ENCODE results near the gene BAHCC1. TPM values are rescaled to one million over a fixed set of nuclear protein-coding genes. Genes with fewer than 3 reads are reported as not detected.
A peak's percentile ranks its signal among the peaks of the same experiment; 100 is the strongest.

BAHCC1 gene
- polyA plus RNA-seq, 1 donor from 2014 or later = 14.2 TPM

DNA sequence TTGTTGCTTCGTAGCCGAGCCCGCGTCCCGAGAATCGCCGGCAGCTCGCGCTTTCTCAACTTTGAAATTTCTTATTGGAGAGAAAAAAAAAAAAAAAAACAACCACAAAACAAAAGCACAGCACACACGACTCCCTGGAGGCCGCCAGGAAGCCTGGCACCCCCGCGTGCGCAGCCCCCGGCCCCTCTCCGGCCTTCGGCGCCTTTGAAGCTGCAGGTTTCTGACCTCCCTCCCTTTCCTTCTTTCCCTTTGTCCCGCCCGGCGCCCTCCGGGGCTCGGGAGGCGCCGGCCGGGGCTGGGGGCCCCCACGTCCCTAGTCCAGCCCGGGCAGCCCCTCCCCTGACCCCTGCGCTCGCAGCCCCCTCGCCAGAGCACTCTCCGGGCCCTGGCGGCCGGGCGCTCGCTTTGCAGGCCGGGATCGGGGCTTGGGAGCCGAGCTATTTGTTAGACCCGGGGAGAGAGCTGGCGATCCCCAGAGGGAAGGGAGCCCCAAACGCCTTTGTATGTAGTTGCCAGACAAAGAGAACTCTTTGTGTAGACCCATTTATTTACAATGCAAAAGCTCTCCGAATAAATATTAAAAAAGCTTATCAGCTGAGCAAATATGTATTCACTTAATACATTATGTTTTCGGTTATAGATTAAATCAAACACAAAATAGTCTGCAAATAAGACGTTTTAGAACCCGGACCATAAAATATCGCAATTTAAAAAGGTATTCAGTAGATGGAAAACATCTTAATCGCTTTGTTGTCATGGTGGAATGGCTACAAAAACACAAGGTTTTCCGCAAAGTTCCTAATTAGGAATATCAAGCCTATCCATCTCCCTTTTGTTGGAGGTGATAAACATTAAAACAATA, 2.3 kb downstream of the BAHCC1 start:
- H3K36me3 ChIP-seq (ENCODE audit: insufficient read depth, low read length) = no peaks in the 10 kb centered on the region
- no peaks in the 10 kb centered on the region for H3K9me3 ChIP-seq (ENCODE audit: low read length)
- H3K27me3 ChIP-seq (ENCODE audit: insufficient read depth, low read depth, low read length) = no peaks in the 10 kb centered on the region
- peak; percentile 4 for TF ChIP-seq POLR2AphosphoS5 (IDR thresholded peaks at IDR 0.05)
- TF ChIP-seq EP300 (conservative IDR thresholded peaks at IDR 0.05; ENCODE audit: poor library complexity, severe bottlenecking) = no peak
- no peaks in the 10 kb centered on the region for H3K9me2 ChIP-seq (ENCODE audit: insufficient read depth, low read length)
- H3K79me2 ChIP-seq (replicated peaks; ENCODE audit: insufficient read depth, low read length) = peaks cover 80% of the 10 kb centered on the region
- peak overlapping the region; percentile 98 for H3K9ac ChIP-seq (ENCODE audit: low read length)
- H4K20me1 ChIP-seq (ENCODE audit: insufficient read depth) = peaks cover 8% of the 10 kb centered on the region
- H3K27ac ChIP-seq (ENCODE audit: low read length) = peak overlapping the region; percentile 97
- H2AFZ ChIP-seq (ENCODE audit: low read depth, low read length) = no peak overlapping the region
- H3F3A ChIP-seq (ENCODE audit: insufficient read depth, low read length, poor library complexity, severe bottlenecking) = no peaks in the 10 kb centered on the region
- peak overlapping the region; percentile 97 for H3K4me3 ChIP-seq (ENCODE audit: low read length)
- peak overlapping the region; percentile 91 for H3K4me2 ChIP-seq (ENCODE audit: low read length)

DNA sequence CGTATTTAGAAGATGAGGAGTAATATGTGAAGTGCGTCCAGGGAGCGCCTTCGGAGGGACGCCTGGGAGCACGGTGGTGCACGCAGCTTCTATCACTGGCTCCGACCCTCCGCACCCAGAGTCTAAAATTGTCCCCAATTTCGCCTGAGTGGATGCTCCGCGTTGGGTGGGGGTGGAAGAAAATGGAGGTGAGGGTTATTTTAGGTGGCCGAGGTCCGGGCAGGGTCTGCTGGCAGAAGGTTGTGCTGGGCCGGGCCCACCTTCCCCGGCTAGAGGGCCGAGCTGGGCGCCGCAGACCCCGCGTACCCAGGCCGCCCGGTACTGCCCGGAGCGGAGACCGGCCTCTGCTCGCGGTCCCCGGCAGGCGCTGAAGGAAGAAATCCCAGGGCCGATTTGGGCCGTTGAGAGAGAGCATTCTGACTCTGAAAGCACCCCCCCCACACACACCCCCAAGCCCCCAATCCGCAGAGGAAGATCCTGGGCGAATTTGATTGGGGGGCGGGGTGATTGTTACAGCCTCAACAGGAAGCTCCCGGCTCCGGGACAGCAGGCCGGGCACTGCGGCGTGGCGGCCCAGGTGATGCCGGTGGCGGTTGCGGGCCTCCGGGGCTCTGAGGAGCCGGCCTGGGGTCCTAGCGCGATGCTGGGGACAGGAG, 3.0 kb downstream of the BAHCC1 start:
- Histone ChIP-seq H3K9ac (ENCODE audit: low read length) (peak overlapping the region; percentile 98), H3K79me2 (replicated peaks; ENCODE audit: insufficient read depth, low read length) (peaks cover 82% of the 10 kb centered on the region)

DNA sequence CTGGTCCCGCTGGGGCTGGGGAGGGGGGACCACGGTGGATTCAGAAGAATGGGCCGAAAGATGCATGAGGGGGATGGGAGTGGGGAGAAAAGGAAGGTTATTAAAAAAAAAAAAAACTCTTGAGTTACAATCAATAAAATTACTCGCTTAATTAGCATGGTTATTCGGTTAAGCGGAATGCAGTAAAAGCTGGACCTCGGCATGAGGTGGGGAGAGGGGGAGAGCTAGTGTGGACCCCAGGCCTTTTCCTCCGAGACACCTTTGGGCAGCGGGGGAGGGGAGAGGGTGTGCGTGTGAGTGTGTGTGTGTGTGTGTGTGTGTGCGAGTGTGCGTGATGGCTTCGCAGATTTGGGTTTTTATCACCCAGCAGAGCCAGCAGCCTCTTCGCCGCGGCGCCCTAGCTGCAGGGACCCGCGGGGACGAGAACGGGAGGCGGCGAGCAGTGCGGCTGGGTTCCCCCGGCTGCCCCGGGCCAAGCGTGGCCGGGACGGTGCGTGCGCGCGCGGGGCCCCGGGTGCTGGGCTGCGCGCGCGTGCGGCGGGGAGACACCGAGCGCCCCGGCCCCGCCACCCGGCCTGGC, 3.7 kb downstream of the BAHCC1 start:
- Histone ChIP-seq H3K4me3 (ENCODE audit: low read length) (peak overlapping the region; percentile 97), H3F3A (ENCODE audit: insufficient read depth, low read length, poor library complexity, severe bottlenecking) (no peaks in the 10 kb centered on the region), H2AFZ (ENCODE audit: low read depth, low read length) (no peak overlapping the region), H3K9me3 (ENCODE audit: low read length) (no peaks in the 10 kb centered on the region), H3K27ac (ENCODE audit: low read length) (peak overlapping the region; percentile 97), H3K79me2 (replicated peaks; ENCODE audit: insufficient read depth, low read length) (peaks cover 88% of the 10 kb centered on the region), H3K4me2 (ENCODE audit: low read length) (peak overlapping the region; percentile 78), H3K27me3 (ENCODE audit: insufficient read depth, low read depth, low read length) (no peaks in the 10 kb centered on the region), H3K36me3 (ENCODE audit: insufficient read depth, low read length) (no peaks in the 10 kb centered on the region), H3K9me2 (ENCODE audit: insufficient read depth, low read length) (no peaks in the 10 kb centered on the region), H3K9ac (ENCODE audit: low read length) (peak overlapping the region; percentile 98), H4K20me1 (ENCODE audit: insufficient read depth) (peaks cover 7% of the 10 kb centered on the region)
- peak; percentile 65 for TF ChIP-seq POLR2AphosphoS5 (IDR thresholded peaks at IDR 0.05)
- TF ChIP-seq SMC3 (conservative IDR thresholded peaks at IDR 0.05; ENCODE audit: poor library complexity) = no peak
- peak; percentile 73 for TF ChIP-seq TAF1 (IDR thresholded peaks at IDR 0.05; ENCODE audit: low read depth)
- no peak for TF ChIP-seq RAD21 (conservative IDR thresholded peaks at IDR 0.05)
- TF ChIP-seq, protein P1, sequence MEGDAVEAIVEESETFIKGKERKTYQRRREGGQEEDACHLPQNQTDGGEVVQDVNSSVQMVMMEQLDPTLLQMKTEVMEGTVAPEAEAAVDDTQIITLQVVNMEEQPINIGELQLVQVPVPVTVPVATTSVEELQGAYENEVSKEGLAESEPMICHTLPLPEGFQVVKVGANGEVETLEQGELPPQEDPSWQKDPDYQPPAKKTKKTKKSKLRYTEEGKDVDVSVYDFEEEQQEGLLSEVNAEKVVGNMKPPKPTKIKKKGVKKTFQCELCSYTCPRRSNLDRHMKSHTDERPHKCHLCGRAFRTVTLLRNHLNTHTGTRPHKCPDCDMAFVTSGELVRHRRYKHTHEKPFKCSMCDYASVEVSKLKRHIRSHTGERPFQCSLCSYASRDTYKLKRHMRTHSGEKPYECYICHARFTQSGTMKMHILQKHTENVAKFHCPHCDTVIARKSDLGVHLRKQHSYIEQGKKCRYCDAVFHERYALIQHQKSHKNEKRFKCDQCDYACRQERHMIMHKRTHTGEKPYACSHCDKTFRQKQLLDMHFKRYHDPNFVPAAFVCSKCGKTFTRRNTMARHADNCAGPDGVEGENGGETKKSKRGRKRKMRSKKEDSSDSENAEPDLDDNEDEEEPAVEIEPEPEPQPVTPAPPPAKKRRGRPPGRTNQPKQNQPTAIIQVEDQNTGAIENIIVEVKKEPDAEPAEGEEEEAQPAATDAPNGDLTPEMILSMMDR (IDR thresholded peaks at IDR 0.05; ENCODE audit: poor library complexity, severe bottlenecking) = no peak
- peak; percentile 50 for TF ChIP-seq EP300 (conservative IDR thresholded peaks at IDR 0.05; ENCODE audit: poor library complexity, severe bottlenecking)
- TF ChIP-seq, protein P2, sequence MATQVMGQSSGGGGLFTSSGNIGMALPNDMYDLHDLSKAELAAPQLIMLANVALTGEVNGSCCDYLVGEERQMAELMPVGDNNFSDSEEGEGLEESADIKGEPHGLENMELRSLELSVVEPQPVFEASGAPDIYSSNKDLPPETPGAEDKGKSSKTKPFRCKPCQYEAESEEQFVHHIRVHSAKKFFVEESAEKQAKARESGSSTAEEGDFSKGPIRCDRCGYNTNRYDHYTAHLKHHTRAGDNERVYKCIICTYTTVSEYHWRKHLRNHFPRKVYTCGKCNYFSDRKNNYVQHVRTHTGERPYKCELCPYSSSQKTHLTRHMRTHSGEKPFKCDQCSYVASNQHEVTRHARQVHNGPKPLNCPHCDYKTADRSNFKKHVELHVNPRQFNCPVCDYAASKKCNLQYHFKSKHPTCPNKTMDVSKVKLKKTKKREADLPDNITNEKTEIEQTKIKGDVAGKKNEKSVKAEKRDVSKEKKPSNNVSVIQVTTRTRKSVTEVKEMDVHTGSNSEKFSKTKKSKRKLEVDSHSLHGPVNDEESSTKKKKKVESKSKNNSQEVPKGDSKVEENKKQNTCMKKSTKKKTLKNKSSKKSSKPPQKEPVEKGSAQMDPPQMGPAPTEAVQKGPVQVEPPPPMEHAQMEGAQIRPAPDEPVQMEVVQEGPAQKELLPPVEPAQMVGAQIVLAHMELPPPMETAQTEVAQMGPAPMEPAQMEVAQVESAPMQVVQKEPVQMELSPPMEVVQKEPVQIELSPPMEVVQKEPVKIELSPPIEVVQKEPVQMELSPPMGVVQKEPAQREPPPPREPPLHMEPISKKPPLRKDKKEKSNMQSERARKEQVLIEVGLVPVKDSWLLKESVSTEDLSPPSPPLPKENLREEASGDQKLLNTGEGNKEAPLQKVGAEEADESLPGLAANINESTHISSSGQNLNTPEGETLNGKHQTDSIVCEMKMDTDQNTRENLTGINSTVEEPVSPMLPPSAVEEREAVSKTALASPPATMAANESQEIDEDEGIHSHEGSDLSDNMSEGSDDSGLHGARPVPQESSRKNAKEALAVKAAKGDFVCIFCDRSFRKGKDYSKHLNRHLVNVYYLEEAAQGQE (IDR thresholded peaks at IDR 0.05; ENCODE audit: borderline replicate concordance) = peak; percentile 22
- TF ChIP-seq EZH2 (IDR thresholded peaks at IDR 0.05; ENCODE audit: borderline replicate concordance, insufficient read depth, low read length, poor library complexity, severe bottlenecking) = no peak
- TF ChIP-seq MXI1 (conservative IDR thresholded peaks at IDR 0.05; ENCODE audit: poor library complexity, severe bottlenecking) = no peak

More for the DNA sequence above, 3.0 kb downstream of the BAHCC1 start:
- peak overlapping the region; percentile 91 for H3K4me2 ChIP-seq (ENCODE audit: low read length)
- H3F3A ChIP-seq (ENCODE audit: insufficient read depth, low read length, poor library complexity, severe bottlenecking) = no peaks in the 10 kb centered on the region
- peak; percentile 17 for TF ChIP-seq TAF1 (IDR thresholded peaks at IDR 0.05; ENCODE audit: low read depth)
- TF ChIP-seq, protein P1 (IDR thresholded peaks at IDR 0.05; ENCODE audit: poor library complexity, severe bottlenecking) = no peak
- H3K9me3 ChIP-seq (ENCODE audit: low read length) = no peaks in the 10 kb centered on the region
- H3K36me3 ChIP-seq (ENCODE audit: insufficient read depth, low read length) = no peaks in the 10 kb centered on the region
- H3K4me3 ChIP-seq (ENCODE audit: low read length) = peak overlapping the region; percentile 97
- H3K27ac ChIP-seq (ENCODE audit: low read length) = peak overlapping the region; percentile 97
- H2AFZ ChIP-seq (ENCODE audit: low read depth, low read length) = no peak overlapping the region
- H4K20me1 ChIP-seq (ENCODE audit: insufficient read depth) = peaks cover 7% of the 10 kb centered on the region
- H3K27me3 ChIP-seq (ENCODE audit: insufficient read depth, low read depth, low read length) = no peaks in the 10 kb centered on the region
- no peaks in the 10 kb centered on the region for H3K9me2 ChIP-seq (ENCODE audit: insufficient read depth, low read length)
